Large intestine (tissue), 3 donors: ENCODE measurements around the gene MYOM3. TPM values are rescaled to one million over a fixed set of nuclear protein-coding genes. Genes with fewer than 3 reads are reported as not detected.
"Not testable (repeated sequence)": the region's sequence is repeated elsewhere in the genome, so short reads cannot be mapped to it uniquely, and the experiment has no call there.

Experiments used
- DNase-seq, 2 donors: peaks; one replicate each; pipeline versions ENCODE4 v3.0.0 to v3.0.0-alpha.2; 2013
- H3K27ac ChIP-seq: one replicate; pipeline ENCODE4 v1.5.1; 2013; ENCODE audit warnings: low read length
- H3K27me3 ChIP-seq: 2 replicates; pipeline ENCODE4 v1.6.1; 2013; ENCODE audit warnings: low read length; ENCODE audit not compliant: control insufficient read depth, insufficient read depth
- H3K36me3 ChIP-seq: 2 replicates; pipeline ENCODE4 v1.6.1; 2013; ENCODE audit warnings: low read length; ENCODE audit not compliant: control insufficient read depth, insufficient read depth
- H3K4me1 ChIP-seq: one replicate; pipeline ENCODE4 v1.6.1; 2013; ENCODE audit warnings: low read length; ENCODE audit not compliant: control insufficient read depth, insufficient read depth
- H3K4me3 ChIP-seq: one replicate; pipeline ENCODE4 v1.5.1; 2013; ENCODE audit warnings: low read length
- H3K9me3 ChIP-seq: one replicate; pipeline ENCODE4 v1.6.1; 2013; ENCODE audit warnings: mild to moderate bottlenecking, low read depth, low read length, moderate library complexity; ENCODE audit not compliant: control insufficient read depth
- WGBS: methylation state at CpG from one replicate; pipeline ENCODE4 v1.1.5; 2013; ENCODE audit warnings: low lambda C conversion rate; ENCODE audit not compliant: insufficient coverage; 5-methylcytosine and 5-hydroxymethylcytosine counted together
- polyA plus RNA-seq: library from polyadenylated mRNA; unstranded; fragments of 120-200 nt; gene quantifications from one replicate; pipeline ENCODE4 v1.2.1, GENCODE V29; 2013

The MYOM3 gene
- polyA plus RNA-seq, 1 donor: 69.5 TPM

- no peaks in the 10 kb centered on the region for H3K36me3 ChIP-seq
- DNase-seq: no peak
- no peaks in the 10 kb centered on the region for H3K4me1 ChIP-seq
- no peaks in the 10 kb centered on the region for H3K27me3 ChIP-seq
- no peaks in the 10 kb centered on the region for H3K9me3 ChIP-seq
- H3K27ac ChIP-seq: no peak overlapping the region
- 100% methylated on average over 1 of the region's 5 CpGs for WGBS
- H3K4me3 ChIP-seq: no peak overlapping the region
Measured at GRCh38 chr1:24032981-24033380, 79.0 kb downstream of the MYOM3 start.

- 100% methylated on average over 1 of the region's 7 CpGs for WGBS
- not testable (repeated sequence) for DNase-seq, H3K4me1 ChIP-seq, H3K9me3 ChIP-seq, H3K36me3 ChIP-seq, H3K27ac ChIP-seq, H3K4me3 ChIP-seq, H3K27me3 ChIP-seq
Measured at GRCh38 chr1:24030976-24031516, 80.9 kb downstream of the MYOM3 start.

GRCh38 chr1:24027838-24028468, 84.0 kb downstream of the MYOM3 start:
- H3K4me1 ChIP-seq: peaks cover 4% of the 10 kb centered on the region
- no peaks in the 10 kb centered on the region for H3K9me3 ChIP-seq
- H3K36me3 ChIP-seq: no peaks in the 10 kb centered on the region
- no peak overlapping the region for H3K4me3 ChIP-seq
- no peak overlapping the region for H3K27ac ChIP-seq
- DNase-seq: peak in 1 of 2 donors; percentile 55
- H3K27me3 ChIP-seq: no peaks in the 10 kb centered on the region
- WGBS: no CpG with 5 or more reads among the region's 4 CpGs

- no peaks in the 10 kb centered on the region for H3K27me3 ChIP-seq
- no peaks in the 10 kb centered on the region for H3K9me3 ChIP-seq
- WGBS: no CpG with 5 or more reads among the region's 4 CpGs
- no peak overlapping the region for H3K4me3 ChIP-seq
- H3K36me3 ChIP-seq: no peaks in the 10 kb centered on the region
- H3K27ac ChIP-seq: peak overlapping the region; percentile 96
- peaks cover 54% of the 10 kb centered on the region for H3K4me1 ChIP-seq
- DNase-seq: peak; percentile 66 to 74
Measured at GRCh38 chr1:24022581-24023361, 89.2 kb downstream of the MYOM3 start.

GRCh38 chr1:24021403-24022266, 90.3 kb downstream of the MYOM3 start:
- H3K36me3 ChIP-seq: no peaks in the 10 kb centered on the region
- H3K4me1 ChIP-seq: peaks cover 64% of the 10 kb centered on the region
- no peaks in the 10 kb centered on the region for H3K9me3 ChIP-seq
- DNase-seq: peak; percentile 61 to 89
- H3K27ac ChIP-seq: peak overlapping the region; percentile 96
- no CpG with 5 or more reads among the region's 7 CpGs for WGBS
- no peaks in the 10 kb centered on the region for H3K27me3 ChIP-seq
- no peak overlapping the region for H3K4me3 ChIP-seq

- Histone ChIP-seq H3K4me1 (peaks cover 74% of the 10 kb centered on the region), H3K36me3 (no peaks in the 10 kb centered on the region), H3K27ac (peak overlapping the region; percentile 96), H3K27me3 (no peaks in the 10 kb centered on the region), H3K4me3 (no peak overlapping the region), H3K9me3 (no peaks in the 10 kb centered on the region)
- WGBS: no CpG with 5 or more reads among the region's 3 CpGs
- no peak for DNase-seq
Measured at GRCh38 chr1:24020470-24020869, 91.5 kb downstream of the MYOM3 start.

GRCh38 chr1:24020025-24020424, 91.9 kb downstream of the MYOM3 start:
- no peak for DNase-seq
- Histone ChIP-seq H3K27me3 (no peaks in the 10 kb centered on the region), H3K4me3 (no peak overlapping the region), H3K9me3 (no peaks in the 10 kb centered on the region), H3K4me1 (peaks cover 76% of the 10 kb centered on the region), H3K27ac (peak overlapping the region; percentile 96), H3K36me3 (no peaks in the 10 kb centered on the region)
- WGBS: no CpG with 5 or more reads among the region's 5 CpGs

- Histone ChIP-seq H3K4me3 (no peak overlapping the region), H3K36me3 (no peaks in the 10 kb centered on the region), H3K4me1 (peaks cover 86% of the 10 kb centered on the region), H3K9me3 (no peaks in the 10 kb centered on the region), H3K27me3 (no peaks in the 10 kb centered on the region), H3K27ac (peak overlapping the region; percentile 96)
- no CpG with 5 or more reads among the region's 20 CpGs for WGBS
- DNase-seq: peak; percentile 98 to 99
Measured at GRCh38 chr1:24018611-24019580, 93.0 kb downstream of the MYOM3 start.

- peak; percentile 38 to 66 for DNase-seq
- Histone ChIP-seq H3K4me1 (peaks cover 76% of the 10 kb centered on the region), H3K27ac (peak overlapping the region; percentile 96)
Measured at GRCh38 chr1:24015221-24016210, 96.4 kb downstream of the MYOM3 start.

More at GRCh38 chr1:24015221-24016210, 96.4 kb downstream of the MYOM3 start:
- H3K9me3 ChIP-seq: no peaks in the 10 kb centered on the region
- no peaks in the 10 kb centered on the region for H3K27me3 ChIP-seq
- H3K4me3 ChIP-seq: no peak overlapping the region
- H3K36me3 ChIP-seq: no peaks in the 10 kb centered on the region
- WGBS: 65% methylated on average over 2 of the region's 6 CpGs
